CD14-positive monocyte (primary cell): ENCODE data around the gene SRP14. TPM values are rescaled to one million over a fixed set of nuclear protein-coding genes. Genes with fewer than 3 reads are reported as not detected.

Experiments used
- DNase-seq, 3 donors: peaks; one replicate each; pipeline ENCODE4 v3.0.0-alpha.2; 2011 to 2022
- H2AFZ ChIP-seq: 2 replicates; pipeline ENCODE4 v1.6.0; 2012; ENCODE audit warnings: mild to moderate bottlenecking, low read depth, low read length, inconsistent platforms; ENCODE audit not compliant: insufficient read depth, poor library complexity, severe bottlenecking
- H3K27ac ChIP-seq, 2 donors: 1 replicate in 1 of 2; 2 replicates in 1 of 2; pipeline ENCODE4 v1.5.1; 2012 to 2013; ENCODE audit warnings: low read length in 2 of 2, control low read depth in 1 of 2, inconsistent platforms in 1 of 2, low read depth in 1 of 2, mild to moderate bottlenecking in 1 of 2
- H3K27me3 ChIP-seq, 2 donors: one replicate each; pipeline versions ENCODE4 v1.6.0 to v1.6.1; 2011 to 2013; ENCODE audit warnings: low read length in 2 of 2; ENCODE audit not compliant: control insufficient read depth in 2 of 2, insufficient read depth in 2 of 2
- H3K36me3 ChIP-seq, 2 donors: replicated peaks in 1 of 2; 1 replicate in 1 of 2; 2 replicates in 1 of 2; pipeline versions ENCODE4 v1.5.1 to v1.6.1; 2012 to 2013; ENCODE audit warnings: low read length in 2 of 2, control low read depth in 1 of 2, inconsistent platforms in 1 of 2, mild to moderate bottlenecking in 1 of 2; ENCODE audit not compliant: insufficient read depth in 2 of 2, control insufficient read depth in 1 of 2
- H3K4me1 ChIP-seq, 2 donors: 1 replicate in 1 of 2; 2 replicates in 1 of 2; pipeline versions ENCODE4 v1.5.1 to v1.6.1; 2012 to 2013; ENCODE audit warnings: low read length in 2 of 2, control low read depth in 1 of 2, inconsistent platforms in 1 of 2, mild to moderate bottlenecking in 1 of 2, moderate library complexity in 1 of 2; ENCODE audit not compliant: insufficient read depth in 2 of 2, control insufficient read depth in 1 of 2
- H3K4me2 ChIP-seq: replicated peaks from 2 replicates; pipeline ENCODE3; 2012; ENCODE audit warnings: low read length, moderate library complexity, mild to moderate bottlenecking; ENCODE audit not compliant: poor library complexity, severe bottlenecking; ENCODE audit errors: extremely low read depth
- H3K4me3 ChIP-seq, 3 experiments: fragments of 200-600 bp in 1 of 3; sonication (generic) in 1 of 3; replicated peaks in 1 of 3; 1 replicate in 2 of 3; 2 replicates in 1 of 3; pipeline ENCODE4 v1.5.1; 2011 to 2013; ENCODE audit warnings: low read length in 3 of 3, mild to moderate bottlenecking in 3 of 3, control low read depth in 2 of 3, low read depth in 2 of 3, inconsistent platforms in 1 of 3, moderate library complexity in 1 of 3
- H3K79me2 ChIP-seq: 2 replicates; pipeline ENCODE4 v1.6.0; 2012; ENCODE audit warnings: mild to moderate bottlenecking, control low read depth, inconsistent platforms, low read length, moderate library complexity; ENCODE audit not compliant: insufficient read depth
- H3K9ac ChIP-seq: 2 replicates; pipeline ENCODE4 v1.6.0; 2017; ENCODE audit warnings: low read length, mild to moderate bottlenecking; ENCODE audit not compliant: insufficient read depth, poor library complexity, severe bottlenecking
- H3K9me3 ChIP-seq, 2 donors: replicated peaks in 1 of 2; 1 replicate in 1 of 2; 2 replicates in 1 of 2; pipeline versions ENCODE4 v1.5.1 to v1.6.1; 2012 to 2013; ENCODE audit warnings: low read length in 2 of 2, control low read depth in 1 of 2; ENCODE audit not compliant: control insufficient read depth in 1 of 2, insufficient read depth in 1 of 2
- H4K20me1 ChIP-seq: 2 replicates; pipeline ENCODE4 v1.6.0; 2012; ENCODE audit warnings: mild to moderate bottlenecking, low read length, control low read depth, moderate library complexity; ENCODE audit not compliant: insufficient read depth
- H3K27ac Mint-ChIP-seq, 7 donors: one replicate each; pipeline ENCODE4 v1.8.0; 2020; ENCODE audit warnings: mild to moderate bottlenecking in 7 of 7, mixed read lengths in 7 of 7, moderate library complexity in 6 of 7, inconsistent platforms in 2 of 7
- H3K27me3 Mint-ChIP-seq, 3 donors: one replicate each; pipeline ENCODE4 v1.8.0; 2021 to 2022; ENCODE audit warnings: low read depth in 3 of 3, mild to moderate bottlenecking in 3 of 3, mixed read lengths in 3 of 3, moderate library complexity in 3 of 3, inconsistent platforms in 1 of 3
- H3K36me3 Mint-ChIP-seq, 2 donors: one replicate each; pipeline ENCODE4 v1.8.0; 2020; ENCODE audit warnings: mixed read lengths in 2 of 2, inconsistent platforms in 1 of 2, mild to moderate bottlenecking in 1 of 2
- H3K4me1 Mint-ChIP-seq: one replicate; pipeline ENCODE4 v1.8.0; 2020; ENCODE audit warnings: mild to moderate bottlenecking, mixed read lengths
- H3K4me3 Mint-ChIP-seq, 2 donors: one replicate each; pipeline ENCODE4 v1.8.0; 2020; ENCODE audit warnings: mild to moderate bottlenecking in 2 of 2, mixed read lengths in 2 of 2, moderate library complexity in 1 of 2
- H3K9me3 Mint-ChIP-seq, 7 donors: one replicate each; pipeline ENCODE4 v1.8.0; 2020 to 2022; ENCODE audit warnings: mixed read lengths in 7 of 7, mild to moderate bottlenecking in 6 of 7, moderate library complexity in 6 of 7, inconsistent platforms in 2 of 7
- CTCF ChIP-seq: fragments of 200-600 bp; IDR thresholded peaks from one replicate; pipeline ENCODE4 v1.8.0; 2022; ENCODE audit warnings: antibody characterized with exemption, mild to moderate bottlenecking
- WGBS: methylation state at CpG from one replicate; pipeline ENCODE4 v1.1.5; 2013; ENCODE audit warnings: missing lambda C conversion rate; ENCODE audit not compliant: insufficient coverage; 5-methylcytosine and 5-hydroxymethylcytosine counted together
- intact Hi-C, 2 donors: fragments of 100-400 bp; cut with micrococcal nuclease; formaldehyde crosslinking; loops; one replicate each; pipeline versions ENCODE4 v1.15.0 to v1.15.1; 2023
- polyA plus RNA-seq, 3 donors: library from polyadenylated mRNA; depleted of rRNA in 1 of 3; unstranded in 2 of 3; stranded (reverse) in 1 of 3; fragments of 300-500 nt in 2 of 3; fragments of >200 nt in 1 of 3; fragmentation: Illumina TruSeq in 2 of 3; gene quantifications; 1 replicate in 2 of 3; 2 replicates in 1 of 3; pipeline ENCODE4 v1.2.3, GENCODE V29; 2012 to 2021

The SRP14 gene
- polyA plus RNA-seq, 3 donors, result 181 to 548 (median 525) TPM

- no peak overlapping the region for H3K9ac ChIP-seq
- Mint-ChIP-seq H3K36me3 (peaks cover 0 to 3% of the 10 kb centered on the region in 2 donors), H3K27ac (no peak overlapping the region), H3K4me3 (no peak overlapping the region), H3K4me1 (peaks cover 25% of the 10 kb centered on the region), H3K27me3 (peaks cover 5 to 12% (median 8%) of the 10 kb centered on the region in 3 donors), H3K9me3 (peaks cover 0 to 6% (median 3%) of the 10 kb centered on the region in 7 donors)
- H3K79me2 ChIP-seq, result no peaks in the 10 kb centered on the region
- H4K20me1 ChIP-seq, result no peaks in the 10 kb centered on the region
- 90% methylated on average over 2 of the region's 8 CpGs for WGBS
- H3K4me2 ChIP-seq, result no peak overlapping the region
- TF ChIP-seq CTCF, result no peak
- no peak for DNase-seq
- H3K36me3 ChIP-seq, result no peaks in the 10 kb centered on the region
- no peak overlapping the region for H2AFZ ChIP-seq
- H3K4me3 ChIP-seq, result no peak overlapping the region
- no peaks in the 10 kb centered on the region for H3K27me3 ChIP-seq
- H3K4me1 ChIP-seq, result peaks cover 14 to 15% of the 10 kb centered on the region in 2 donors
- H3K9me3 ChIP-seq, result no peaks in the 10 kb centered on the region
- no peak overlapping the region for H3K27ac ChIP-seq
- intact Hi-C loops, result no loop called here
These were observed 31.7 kb upstream of the SRP14 start for GRCh38 chr15:40070608-40071218.

DNA sequence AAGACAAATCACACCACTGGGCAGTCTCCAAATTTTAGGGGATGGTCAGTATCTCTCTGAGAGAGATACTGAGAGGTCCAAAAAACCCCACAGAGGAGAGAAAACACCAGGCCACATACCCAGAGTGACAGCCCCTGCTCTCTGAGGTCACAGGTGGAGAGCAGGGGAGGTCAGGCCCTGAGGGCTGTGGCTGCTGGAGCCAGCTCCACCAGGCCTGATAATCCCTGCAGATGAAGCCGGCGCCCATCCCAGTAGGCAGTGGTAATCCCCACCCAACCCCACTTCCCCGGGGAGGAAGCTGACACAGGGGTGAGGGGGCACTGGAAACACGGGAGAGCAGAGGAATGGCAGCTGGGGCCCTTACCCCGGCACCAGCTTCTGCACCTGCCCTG, 31.2 kb upstream of the SRP14 start:
- Histone ChIP-seq H3K36me3 (no peaks in the 10 kb centered on the region), H3K27me3 (no peaks in the 10 kb centered on the region), H3K4me1 (peaks cover 9 to 10% of the 10 kb centered on the region in 2 donors), H3K9ac (no peak overlapping the region), H3K27ac (no peak overlapping the region), H4K20me1 (no peaks in the 10 kb centered on the region), H3K79me2 (no peaks in the 10 kb centered on the region), H3K4me3 (no peak overlapping the region), H3K4me2 (no peak overlapping the region), H2AFZ (no peak overlapping the region), H3K9me3 (no peaks in the 10 kb centered on the region)
- Mint-ChIP-seq H3K4me1 (peaks cover 20% of the 10 kb centered on the region), H3K36me3 (peaks cover 0 to 3% of the 10 kb centered on the region in 2 donors), H3K4me3 (no peak overlapping the region), H3K9me3 (peaks cover 0 to 6% (median 3%) of the 10 kb centered on the region in 7 donors), H3K27me3 (peaks cover 5 to 12% (median 8%) of the 10 kb centered on the region in 3 donors), H3K27ac (no peak overlapping the region)
- intact Hi-C loops, result no loop called here
- no peak for TF ChIP-seq CTCF
- no peak for DNase-seq
- no CpG with 5 or more reads among the region's 5 CpGs for WGBS
